GM19023 (cell line): ENCODE results near the gene CHMP1B.
"Not testable (repeated sequence)": the region's sequence is repeated elsewhere in the genome, so short reads cannot be mapped to it uniquely, and the experiment has no call there.

Experiments
- ATAC-seq: cut with Tn5 transposase; IDR thresholded peaks from one replicate; pipeline ENCODE4 v1.9.1; 2021; ENCODE audit warnings: mild to moderate bottlenecking, moderate library complexity; ENCODE audit not compliant: unreplicated experiment

The CHMP1B gene

GRCh38 chr18:11866764-11867163 lies 15.6 kb downstream of the CHMP1B start:
- no peak for ATAC-seq

- ATAC-seq, result no peak
These were observed 17.0 kb downstream of the CHMP1B start for GRCh38 chr18:11868230-11868629.

DNA sequence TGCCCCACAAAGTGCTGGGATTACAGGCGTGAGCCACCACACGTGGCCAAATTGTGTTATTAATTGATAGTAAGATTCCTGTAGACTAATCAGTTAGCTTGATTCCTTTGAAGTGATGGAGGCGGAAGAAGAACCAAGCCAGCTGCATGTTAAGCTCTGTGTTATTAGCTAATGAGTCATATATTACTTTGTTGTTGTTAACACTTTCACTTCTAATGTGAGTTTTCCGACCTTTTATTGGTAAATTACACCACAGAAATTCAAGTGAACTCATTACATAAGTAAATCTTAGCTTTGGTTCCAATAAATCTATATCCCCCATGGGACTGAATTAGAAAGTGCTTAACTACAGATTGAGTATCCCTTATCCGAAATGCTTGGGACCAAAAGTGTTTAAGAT lies 20.3 kb downstream of the CHMP1B start:
- ATAC-seq, result no peak

GRCh38 chr18:11872479-11873136 lies 21.4 kb downstream of the CHMP1B start:
- ATAC-seq, result no peak

- ATAC-seq, result no peak
These were observed 22.6 kb downstream of the CHMP1B start for GRCh38 chr18:11873670-11874340.

- ATAC-seq, result no peak
These were observed 23.5 kb downstream of the CHMP1B start for GRCh38 chr18:11874676-11875075.

- ATAC-seq, result no peak
These were observed 26.4 kb downstream of the CHMP1B start for GRCh38 chr18:11877497-11878135.

GRCh38 chr18:11880586-11881304 lies 29.5 kb downstream of the CHMP1B start:
- ATAC-seq, result no peak

- no peak for ATAC-seq
These were observed 31.4 kb downstream of the CHMP1B start for GRCh38 chr18:11882636-11883035.

DNA sequence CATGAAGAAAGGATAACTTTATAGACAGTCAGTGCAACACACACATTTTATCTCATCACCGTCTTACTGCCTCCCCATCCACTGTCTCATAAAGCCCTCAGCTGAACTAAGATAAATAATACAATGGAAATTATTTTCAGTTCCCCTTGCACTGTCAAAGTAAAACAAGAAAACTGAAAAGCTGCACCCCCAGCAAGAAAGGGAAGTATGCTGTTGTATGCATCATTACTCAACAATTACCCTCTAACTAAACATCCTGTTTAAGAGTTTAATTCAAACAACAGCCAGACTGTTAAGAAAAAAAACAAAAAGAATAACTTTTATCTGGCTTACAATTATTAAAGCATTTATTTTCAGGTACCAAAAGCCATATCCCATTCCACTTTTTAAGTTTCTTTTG lies 31.9 kb downstream of the CHMP1B start:
- no peak for ATAC-seq

DNA sequence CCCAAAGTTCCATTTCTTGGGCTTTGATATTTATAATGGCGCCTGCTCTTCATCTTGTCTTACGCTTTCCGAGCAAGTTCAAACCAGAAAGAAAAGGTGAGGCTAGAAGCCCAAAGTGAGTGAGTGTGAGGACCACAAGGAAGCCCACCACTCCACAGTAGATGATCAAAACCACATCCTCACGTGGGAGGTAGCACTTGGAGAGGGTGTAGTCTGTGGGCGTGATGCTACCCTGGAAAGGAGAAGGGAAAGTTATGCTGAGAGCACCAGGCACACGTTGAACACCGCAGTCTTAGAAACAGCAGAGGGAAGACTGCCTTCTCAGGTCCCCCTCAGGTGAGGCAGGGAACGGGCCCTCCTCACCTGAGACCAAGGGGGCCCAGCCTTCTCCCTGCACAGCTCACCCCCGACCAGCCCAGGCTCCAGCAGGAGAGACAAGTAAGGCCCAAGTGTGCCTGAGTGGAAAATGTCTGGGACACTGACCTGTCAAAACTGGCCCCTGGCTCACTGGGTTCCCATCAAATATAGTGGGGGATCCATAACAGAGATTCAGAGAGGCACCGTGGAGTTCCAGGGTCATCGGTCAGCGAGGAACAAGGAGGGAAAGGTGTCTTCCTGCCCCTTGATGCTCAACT lies 33.3 kb downstream of the CHMP1B start:
- ATAC-seq, result no peak

DNA sequence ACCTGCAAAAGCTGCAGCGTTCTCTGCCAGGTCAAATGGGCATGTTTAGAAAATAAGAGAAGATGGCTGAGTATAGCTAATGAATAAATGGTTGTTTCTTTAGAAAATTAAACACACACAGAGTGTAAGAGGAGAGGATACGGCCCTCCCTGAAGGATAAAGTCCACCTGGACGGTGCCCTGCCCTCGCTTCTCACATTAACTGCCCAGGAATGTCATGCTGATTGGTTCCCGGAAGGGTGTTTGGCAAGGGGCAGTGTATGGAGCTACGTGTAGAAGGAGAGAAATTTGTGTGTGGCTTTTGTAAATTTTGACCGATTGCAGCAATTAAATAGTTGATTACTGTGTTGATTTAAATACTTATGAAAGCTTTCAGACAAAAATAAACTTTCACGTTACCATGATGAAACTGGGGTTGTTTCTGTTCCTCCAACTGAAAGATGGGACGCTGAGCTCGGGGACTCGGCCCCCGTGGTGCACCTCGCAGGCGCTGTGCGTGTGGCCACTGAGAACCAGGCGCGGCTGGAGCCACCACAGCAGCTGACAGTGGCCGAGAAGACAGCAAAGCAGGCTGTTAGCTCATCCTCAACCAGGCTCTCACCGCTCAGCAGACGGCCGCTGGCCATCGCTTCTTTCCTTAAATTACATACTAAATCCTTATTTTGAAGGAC lies 34.2 kb downstream of the CHMP1B start:
- ATAC-seq, result no peak

DNA sequence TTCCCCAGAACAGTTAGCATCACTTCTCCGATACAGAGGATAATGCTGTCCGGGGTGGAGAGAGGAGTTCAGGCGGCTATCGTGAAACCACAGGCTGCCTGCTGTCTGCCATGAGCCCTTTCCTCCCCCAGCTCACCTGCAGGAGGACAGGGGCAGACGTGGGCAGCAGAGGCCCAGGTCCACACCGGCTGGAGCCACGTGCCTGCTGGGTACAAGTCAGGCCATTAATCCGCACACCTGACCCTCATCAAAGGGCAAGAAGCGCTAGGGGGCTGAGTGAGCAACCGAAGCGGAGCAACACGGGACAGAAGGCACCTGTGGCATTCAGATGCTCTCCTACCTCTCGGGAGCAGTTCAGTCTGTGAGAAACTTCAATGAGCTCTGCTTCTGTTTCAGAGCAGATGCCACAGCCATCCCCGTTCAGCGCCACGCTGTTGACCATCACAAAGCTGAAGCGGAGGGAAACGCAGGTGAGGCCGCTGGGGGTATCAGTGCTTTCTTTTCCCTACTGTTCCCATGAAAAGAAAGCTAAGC lies 35.4 kb downstream of the CHMP1B start:
- no peak for ATAC-seq

- ATAC-seq, result no peak
These were observed 36.3 kb downstream of the CHMP1B start for GRCh38 chr18:11887328-11888128.

GRCh38 chr18:11888726-11889125 lies 37.5 kb downstream of the CHMP1B start:
- ATAC-seq, result no peak

GRCh38 chr18:11889284-11889683 lies 38.1 kb downstream of the CHMP1B start:
- ATAC-seq, result no peak

- no peak for ATAC-seq
These were observed 40.5 kb downstream of the CHMP1B start for GRCh38 chr18:11891737-11892136.

DNA sequence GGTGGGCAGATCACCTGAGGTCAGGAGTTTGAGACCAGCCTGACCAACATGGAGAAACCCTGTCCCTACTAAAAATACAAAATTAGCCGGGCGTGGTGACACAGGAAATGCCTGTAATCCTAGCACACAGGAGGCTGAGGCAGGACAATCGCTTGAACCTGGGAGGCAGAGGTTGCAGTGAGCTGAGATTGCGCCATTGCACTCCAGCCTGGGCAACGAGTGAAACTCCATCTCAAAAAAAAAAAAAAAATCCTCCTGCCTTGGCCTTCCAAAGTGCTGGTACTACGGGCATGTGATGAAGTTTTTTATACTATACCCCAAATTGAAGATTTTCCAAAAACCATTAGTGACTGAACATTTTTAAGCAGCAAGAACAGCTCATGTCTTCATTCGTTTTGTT lies 41.2 kb downstream of the CHMP1B start:
- not testable (repeated sequence) for ATAC-seq

DNA sequence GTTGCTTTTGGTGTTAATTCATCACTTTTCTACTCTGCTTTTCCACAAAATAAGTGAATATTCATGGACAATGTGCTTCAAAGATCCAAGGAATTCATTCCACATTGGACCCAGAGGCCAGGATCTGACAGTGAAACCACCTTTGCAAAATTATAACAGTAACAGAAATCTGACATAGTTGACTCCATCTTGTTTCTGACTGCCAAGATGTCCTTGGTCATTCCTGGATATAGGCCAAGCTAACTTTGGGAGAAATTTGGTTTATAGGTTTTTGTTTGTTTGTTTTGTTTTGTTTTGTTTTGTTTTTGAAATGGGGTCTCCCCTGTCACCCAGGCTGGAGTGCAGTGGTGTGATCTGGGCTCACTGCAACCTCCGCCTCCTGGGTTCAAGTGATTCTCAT lies 46.6 kb downstream of the CHMP1B start:
- no peak for ATAC-seq

- no peak for ATAC-seq
These were observed 47.9 kb downstream of the CHMP1B start for GRCh38 chr18:11899063-11899462.
